ENCODE data around the gene BEST4.

Gene BEST4

GRCh38 chr1:44819608-44820327 lies 31.8 kb upstream of the BEST4 start (continued):
- TF ChIP-seq PATZ1 (tag by site-specific recombination; IDR thresholded peaks at IDR 0.05) (peak; percentile 34; the same call in 1 of the 2 replicates), ZNF10 (tag by site-specific recombination; IDR thresholded peaks at IDR 0.05) (no peak), ZNF341 (tag by site-specific recombination; IDR thresholded peaks at IDR 0.05; ENCODE audit: low read depth) (peak; percentile 96), ZSCAN30 (tag by site-specific recombination; IDR thresholded peaks at IDR 0.05) (no peak), ZNF157 (tag by site-specific recombination; IDR thresholded peaks at IDR 0.05) (no peak), ZNF2 (tag by site-specific recombination; IDR thresholded peaks at IDR 0.05) (no peak; the same call in 1 of the 2 replicates), ZNF121 (tag by site-specific recombination; IDR thresholded peaks at IDR 0.05) (no peak), ZNF274 (IDR thresholded peaks at IDR 0.05; ENCODE audit: low read length) (no peak), ZNF274 (tag by site-specific recombination; IDR thresholded peaks at IDR 0.05; ENCODE audit: borderline replicate concordance) (no peak), ZNF660 (tag by site-specific recombination; IDR thresholded peaks at IDR 0.05) (peak; percentile 93), ZFP41 (tag by site-specific recombination; IDR thresholded peaks at IDR 0.05; ENCODE audit: borderline replicate concordance) (no peak), ZBTB11 (tag by site-specific recombination; conservative IDR thresholded peaks at IDR 0.05; ENCODE audit: low read depth) (peak; percentile 25; the same call in 1 of the 2 replicates), ZNF510 (tag by site-specific recombination; IDR thresholded peaks at IDR 0.05; ENCODE audit: insufficient replicate concordance) (no peak), ZBTB17 (tag by site-specific recombination; IDR thresholded peaks at IDR 0.05) (peak; percentile 48), ZEB2 (tag by site-specific recombination; IDR thresholded peaks at IDR 0.05) (peak; percentile 66), ZBTB20 (tag by site-specific recombination; IDR thresholded peaks at IDR 0.05) (no peak), ZIC2 (tag by site-specific recombination; IDR thresholded peaks at IDR 0.05) (peak; percentile 47; the same call in 1 of the 2 replicates), ZNF843 (tag by site-specific recombination; IDR thresholded peaks at IDR 0.05) (peak; percentile 41; the same call in 1 of the 2 replicates), ZNF174 (tag by site-specific recombination; IDR thresholded peaks at IDR 0.05) (no peak), ATF2 (tag by site-specific recombination; IDR thresholded peaks at IDR 0.05; ENCODE audit: low read depth) (no peak), IKZF3 (tag by site-specific recombination; IDR thresholded peaks at IDR 0.05) (peak; percentile 59; the same call in 1 of the 2 replicates), TRIM28 (IDR thresholded peaks at IDR 0.05; ENCODE audit: borderline replicate concordance, low read length) (peak; percentile 96), ZNF501 (tag by site-specific recombination; IDR thresholded peaks at IDR 0.05) (0 out of 2 replicates have a peak, but pooled peaks have one; percentile 69), ZNF426 (tag by site-specific recombination; IDR thresholded peaks at IDR 0.05) (no peak), ZBTB21 (tag by site-specific recombination; IDR thresholded peaks at IDR 0.05) (peak; percentile 36; the same call in 1 of the 2 replicates), YY2 (tag by site-specific recombination; IDR thresholded peaks at IDR 0.05) (no peak), ZNF639 (tag by site-specific recombination; IDR thresholded peaks at IDR 0.05) (no peak; the same call in 1 of the 2 replicates), ZNF654 (tag by site-specific recombination; IDR thresholded peaks at IDR 0.05; ENCODE audit: low read depth) (no peak), ZNF311 (tag by site-specific recombination; IDR thresholded peaks at IDR 0.05; ENCODE audit: borderline replicate concordance) (no peak), ZNF366 (tag by site-specific recombination; conservative IDR thresholded peaks at IDR 0.05) (peak; percentile 78), ZNF600 (tag by site-specific recombination; IDR thresholded peaks at IDR 0.05) (peak; percentile 60), MZF1 (tag by site-specific recombination; IDR thresholded peaks at IDR 0.05; ENCODE audit: borderline replicate concordance) (peak; percentile 35; the same call in 1 of the 2 replicates), ZSCAN16 (tag by site-specific recombination; IDR thresholded peaks at IDR 0.05) (no peak), YY1 (tag by site-specific recombination; IDR thresholded peaks at IDR 0.05) (no peak; the same call in 1 of the 2 replicates)

Measured in HEK293 (cell line).